ENCODE results near the gene FAM193A.
"Not testable (repeated sequence)": the region's sequence is repeated elsewhere in the genome, so short reads cannot be mapped to it uniquely, and the experiment has no call there.

Gene FAM193A

DNA sequence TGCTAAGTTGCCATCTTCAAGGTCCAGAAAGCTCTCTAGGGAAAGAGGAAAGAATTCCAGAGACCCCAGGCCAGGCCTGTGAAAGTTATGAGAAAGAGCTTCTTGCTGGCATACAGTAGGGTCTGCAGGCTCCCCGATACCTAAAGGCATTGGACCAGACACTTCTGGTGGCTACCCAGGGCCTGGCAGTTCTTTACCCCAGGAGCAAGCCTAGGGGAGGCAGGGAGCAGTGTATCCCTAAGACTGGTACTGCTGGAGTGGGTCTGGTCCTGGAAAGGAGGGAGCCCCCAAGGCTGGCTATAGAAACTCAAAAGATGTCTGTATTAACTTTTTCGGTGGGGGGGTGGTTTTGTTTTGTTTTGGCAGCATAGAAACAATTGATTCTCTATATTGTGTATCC, 19.8 kb upstream of the FAM193A start:
- DNase-seq (ENCODE audit: low spot score), result no peak

DNA sequence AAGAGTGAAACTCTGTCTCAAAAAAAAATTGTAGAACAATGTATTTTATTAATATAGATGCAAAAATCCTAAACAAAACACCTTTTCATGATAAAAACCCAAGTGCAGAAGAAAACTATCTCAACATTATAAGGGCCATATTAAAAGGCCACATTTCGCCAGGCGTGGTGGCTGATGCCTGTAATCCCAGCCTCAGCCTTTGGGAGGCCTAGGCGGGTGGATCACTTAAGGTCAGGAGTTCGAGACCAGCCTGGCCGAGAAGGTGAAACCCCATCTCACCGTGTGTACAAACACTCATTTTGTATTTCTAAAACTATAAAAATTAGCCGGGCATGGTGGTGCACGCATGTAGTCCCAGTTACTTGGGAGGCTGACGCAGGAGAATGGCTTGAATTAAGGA, 9.9 kb upstream of the FAM193A start:
- DNase-seq (ENCODE audit: low spot score), result no peak

DNA sequence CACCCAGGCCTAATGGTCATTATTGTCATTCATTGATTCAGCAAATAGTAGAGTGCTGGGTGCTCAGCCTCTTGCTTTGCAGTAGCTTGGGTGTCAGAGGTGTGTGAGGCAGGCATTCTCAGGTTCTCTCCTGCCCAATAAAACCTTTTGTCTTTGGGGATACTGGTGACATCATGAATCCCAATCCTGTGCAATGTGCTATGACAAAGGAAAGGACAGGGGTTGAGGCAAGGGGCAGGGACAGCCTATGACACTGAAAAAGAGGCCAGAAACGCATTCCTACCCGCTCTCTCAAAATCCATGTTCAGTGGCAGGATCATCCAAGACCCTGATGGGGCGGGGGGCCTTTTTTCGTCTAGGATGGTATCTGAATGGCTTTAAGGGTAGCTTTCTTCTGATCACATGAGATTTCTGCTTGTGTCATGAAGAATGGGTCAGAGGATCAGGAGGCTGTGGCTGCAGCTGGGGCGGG, 1.5 kb upstream of the FAM193A start:
- DNase-seq (ENCODE audit: low spot score), result peak; percentile 21

DNA sequence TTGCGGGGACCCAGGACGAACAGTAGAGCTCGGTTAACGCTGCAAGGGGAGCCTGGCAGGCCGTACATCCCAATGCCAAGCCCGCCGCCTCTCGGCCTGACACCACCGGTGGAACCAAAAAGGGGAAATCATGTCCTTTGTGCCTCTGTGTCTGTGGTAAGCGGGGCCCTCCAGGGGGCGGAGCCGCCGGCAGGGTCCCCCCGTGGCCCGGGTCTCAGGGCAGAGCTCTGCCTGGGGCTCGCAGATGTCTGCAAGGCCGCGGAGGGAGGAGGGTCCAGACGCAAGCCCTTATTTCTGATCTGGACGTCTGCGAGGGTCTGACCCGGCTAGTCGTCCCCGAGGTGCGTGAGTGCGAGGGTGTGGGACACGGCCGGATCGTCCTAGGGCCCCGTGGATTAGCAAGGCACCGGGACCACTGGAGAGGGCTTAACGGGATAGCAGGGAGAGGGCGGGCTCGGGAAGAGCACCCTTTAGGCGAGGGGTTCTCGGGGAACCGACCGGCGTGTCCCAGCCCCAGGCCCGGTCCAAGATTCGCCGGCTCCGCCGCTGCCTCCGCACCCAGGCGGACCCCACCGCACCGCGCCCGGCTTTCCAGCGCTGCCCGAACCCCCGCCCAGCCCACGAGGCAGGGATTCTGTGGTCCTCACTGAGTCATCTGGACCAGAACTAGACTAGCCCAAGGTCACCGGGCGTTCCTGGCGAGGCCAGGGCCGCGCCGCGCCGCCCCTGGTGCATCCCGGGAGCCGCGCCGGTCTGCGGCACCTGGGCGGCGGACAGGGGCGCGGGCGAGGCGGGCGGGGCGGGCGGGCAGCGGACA, 863 bp upstream of the FAM193A start:
- DNase-seq (ENCODE audit: low spot score), result peak; percentile 42

DNA sequence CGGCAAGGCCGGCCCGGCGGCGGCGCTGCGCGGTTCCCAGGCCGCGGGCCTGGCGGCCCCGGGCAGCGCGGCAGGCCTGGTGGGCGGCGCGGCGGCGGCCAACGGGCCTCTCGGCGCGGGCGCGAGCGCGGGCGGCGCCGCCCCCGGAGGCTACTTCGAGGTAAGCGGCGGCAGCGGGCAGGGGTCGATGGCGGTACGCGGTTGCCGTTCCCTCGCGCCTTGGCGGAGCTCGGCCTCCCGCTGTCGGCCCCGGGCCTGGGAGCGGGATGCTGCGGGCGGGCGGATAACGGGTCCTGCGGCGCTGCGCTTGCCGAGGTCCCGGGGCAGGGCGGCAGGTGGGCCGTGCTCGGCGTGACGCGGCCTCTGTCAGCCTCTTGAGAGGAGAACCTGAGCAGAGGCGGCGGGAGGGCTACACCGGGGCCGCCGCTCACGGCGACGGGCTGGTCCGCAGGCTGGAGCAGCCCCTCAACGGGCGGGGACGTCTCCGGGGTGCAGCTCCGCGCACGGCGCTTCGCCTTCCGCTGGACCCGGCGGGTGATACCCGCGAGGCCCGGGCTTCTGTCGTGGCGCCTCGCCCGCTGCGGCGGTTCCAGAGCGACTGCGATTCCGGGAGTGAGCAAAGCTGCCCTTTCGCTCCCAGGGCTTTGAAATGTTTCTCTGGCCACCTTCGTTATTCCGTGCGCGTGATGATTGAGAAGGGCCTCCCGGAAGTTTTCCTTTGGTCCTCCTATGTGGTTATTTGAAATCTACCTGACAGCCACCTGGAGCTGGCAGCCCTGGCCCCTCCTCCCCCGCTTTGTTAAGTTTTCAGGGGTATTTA, 774 bp downstream of the FAM193A start:
- peak; percentile 38 for DNase-seq (ENCODE audit: low spot score)

DNA sequence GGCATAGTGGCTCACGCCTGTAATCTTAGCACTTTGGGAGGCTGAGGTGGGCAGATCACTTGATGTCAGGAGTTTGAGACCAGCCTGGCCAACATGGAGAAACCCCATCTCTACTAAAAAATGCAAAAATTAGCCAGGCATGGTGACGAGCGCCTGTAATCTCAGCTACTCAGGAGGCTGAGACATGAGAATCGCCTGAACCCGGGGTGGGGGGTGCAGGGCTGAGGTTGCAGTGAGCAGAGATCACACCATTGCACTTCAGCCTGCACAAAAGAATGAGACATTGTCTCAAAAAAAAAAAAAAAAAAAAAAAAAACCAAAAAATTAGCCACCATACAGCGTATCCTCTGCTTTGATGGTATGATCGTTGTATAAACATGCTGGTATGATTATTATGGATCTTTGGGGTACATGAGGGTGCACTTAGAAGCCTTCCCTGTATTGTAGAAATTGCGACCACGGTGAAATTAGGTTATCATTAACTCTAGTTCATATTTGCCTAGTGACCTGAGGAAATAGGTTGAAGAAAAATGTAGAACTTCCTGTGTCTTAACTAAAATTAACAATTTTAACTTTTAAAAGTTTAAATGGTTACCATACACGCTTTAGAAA, 7.2 kb downstream of the FAM193A start:
- not testable (repeated sequence) for DNase-seq (ENCODE audit: low spot score)

DNA sequence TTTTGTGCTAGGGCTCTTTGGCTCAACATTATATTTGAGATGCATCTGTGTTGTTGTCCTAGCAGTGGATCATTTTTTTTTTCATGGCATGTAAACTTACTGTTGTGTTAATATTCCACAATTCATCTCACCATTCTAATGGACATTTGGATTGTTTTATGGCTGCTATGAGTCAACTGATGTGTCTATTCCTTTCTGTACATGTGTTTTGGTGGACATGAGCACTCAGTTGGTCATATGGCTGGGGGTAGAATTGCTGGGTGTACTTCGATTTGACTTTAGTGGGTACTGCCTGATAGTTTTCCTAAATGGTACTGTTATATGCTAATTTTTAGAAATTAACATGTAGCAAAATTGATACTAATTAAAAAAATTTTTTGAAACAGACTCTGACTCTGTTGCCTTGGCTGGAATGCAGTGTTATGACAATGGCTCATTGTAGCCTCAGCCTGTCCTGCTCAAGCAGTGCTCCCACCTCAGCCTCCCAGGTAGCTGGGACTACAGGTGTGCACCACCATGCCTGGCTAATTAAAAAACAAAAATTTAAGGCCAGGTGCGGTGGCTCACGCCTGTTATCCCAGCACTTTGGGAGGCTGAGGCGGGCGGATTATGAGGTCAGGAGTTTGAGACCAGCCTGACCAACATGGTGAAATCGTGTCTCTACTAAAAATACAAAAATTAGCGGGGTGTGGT, 9.0 kb downstream of the FAM193A start:
- no peak for DNase-seq (ENCODE audit: low spot score)

DNA sequence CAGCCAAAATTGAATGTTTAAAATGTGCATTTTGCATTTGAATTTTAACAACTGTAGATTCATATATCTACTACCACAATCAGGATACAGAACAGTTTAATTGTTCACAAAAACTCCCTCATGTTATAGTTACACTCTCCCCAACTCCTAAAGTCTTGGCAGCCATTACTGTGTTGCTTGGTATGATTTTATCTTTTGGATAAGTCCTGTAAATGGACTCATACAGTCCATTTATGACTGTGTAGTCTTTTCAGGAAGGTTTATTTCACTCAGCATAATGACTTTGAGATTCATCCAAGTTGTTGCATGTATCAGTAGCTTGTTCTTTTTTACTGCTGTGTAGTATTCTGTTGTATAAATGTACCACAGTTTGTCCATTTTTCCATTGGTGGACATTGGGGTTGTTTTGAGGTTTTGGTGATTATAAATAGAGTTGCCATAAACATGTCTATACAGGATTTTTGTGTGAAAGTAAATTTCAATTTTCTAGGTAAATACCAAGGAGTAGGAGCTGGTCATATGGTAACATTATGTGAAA, 9.9 kb downstream of the FAM193A start:
- no peak for DNase-seq (ENCODE audit: low spot score)

DNA sequence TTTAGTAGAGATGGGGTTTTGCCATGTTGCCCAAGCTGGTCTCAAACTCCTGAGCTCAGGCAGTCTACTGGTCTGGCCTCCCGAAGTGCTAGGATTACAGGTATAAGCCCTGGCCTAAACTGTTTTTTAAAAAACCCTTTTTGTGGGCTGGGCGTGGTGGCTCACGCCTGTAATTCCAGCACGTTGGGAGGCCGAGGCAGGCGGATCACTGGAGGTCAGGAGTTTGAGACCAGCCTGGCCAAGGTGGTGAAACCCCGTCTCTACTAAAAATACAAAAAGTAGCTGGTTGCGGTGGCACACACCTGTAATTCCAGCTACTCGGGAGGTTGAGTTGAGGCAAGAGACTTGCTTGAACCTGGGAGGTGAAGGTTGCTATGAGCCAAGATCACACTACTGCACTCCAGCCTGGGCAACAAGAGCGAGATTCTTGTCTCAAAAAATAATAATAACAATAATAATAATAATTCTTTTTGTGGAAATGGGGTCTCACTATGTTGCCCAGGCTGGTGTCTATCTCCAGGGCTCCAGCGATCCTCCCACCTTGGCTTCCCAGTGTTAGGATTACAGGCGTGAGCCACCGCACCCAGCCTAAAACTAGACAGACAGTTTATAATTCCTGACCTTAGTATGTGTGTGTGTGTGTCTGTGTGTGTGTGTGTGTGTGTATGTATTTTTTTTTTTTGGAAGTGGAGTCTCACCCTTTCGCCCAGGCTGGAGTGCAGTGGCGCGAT, 10.7 kb downstream of the FAM193A start:
- DNase-seq (ENCODE audit: low spot score), result not testable (repeated sequence)

DNA sequence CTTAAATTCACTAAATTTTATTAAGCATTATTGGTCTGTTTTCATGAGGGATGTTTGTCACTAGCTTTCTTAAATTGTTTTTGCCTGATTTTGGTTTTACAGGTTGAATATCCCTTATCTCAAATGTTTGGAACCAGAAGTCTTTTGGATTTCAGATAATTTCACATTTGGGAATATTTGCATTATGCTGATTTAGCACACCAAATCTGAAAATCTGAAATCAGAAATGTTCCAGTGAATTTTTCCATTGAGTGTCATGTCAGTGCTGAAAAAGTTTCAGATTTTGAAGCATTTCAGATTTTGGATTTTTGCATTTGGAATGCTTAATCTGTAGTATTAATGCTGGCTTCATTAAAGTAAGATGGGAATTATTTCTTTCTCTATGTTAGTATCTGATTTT, 14.7 kb downstream of the FAM193A start:
- no peak for DNase-seq (ENCODE audit: low spot score)

DNA sequence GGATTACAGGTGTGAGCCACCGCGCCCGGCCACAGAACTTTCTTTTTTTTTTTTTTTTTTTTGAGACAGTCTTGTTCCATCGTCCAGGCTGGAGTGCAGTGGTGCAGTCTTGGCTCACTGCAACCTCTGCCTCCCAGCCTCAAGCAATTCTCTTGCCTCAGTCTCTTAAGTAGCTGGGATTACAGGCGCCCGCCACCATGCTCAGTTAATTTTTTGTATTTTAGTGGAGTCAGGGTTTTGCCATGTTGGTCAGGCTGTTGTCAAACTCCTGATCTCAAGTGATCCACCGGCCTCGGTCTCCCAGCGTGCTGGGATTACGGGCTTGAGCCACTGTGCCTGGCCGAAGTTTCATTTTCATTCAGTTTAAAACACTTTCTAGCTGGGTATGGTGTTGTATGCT, 16.4 kb downstream of the FAM193A start:
- no peak for DNase-seq (ENCODE audit: low spot score)

DNA sequence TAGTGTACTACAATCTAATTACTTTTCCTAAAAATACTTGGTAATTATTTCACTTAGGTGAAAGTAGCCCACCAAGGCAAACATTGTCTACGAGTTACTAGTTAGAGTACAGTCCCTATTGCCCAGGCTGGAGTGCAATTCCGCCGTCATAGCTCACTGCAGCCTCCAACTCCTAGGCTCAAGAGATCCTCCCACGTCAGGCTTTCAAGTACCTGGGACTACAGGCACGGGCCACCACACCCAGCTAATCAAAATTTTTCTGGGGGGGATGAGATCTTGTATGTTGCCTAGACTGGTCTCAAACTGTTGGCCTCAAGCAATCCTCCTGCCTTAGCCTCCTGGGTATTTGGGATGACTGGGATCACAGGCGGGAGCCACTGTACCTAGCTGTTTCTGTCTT, 21.9 kb downstream of the FAM193A start:
- no peak for DNase-seq (ENCODE audit: low spot score)

DNA sequence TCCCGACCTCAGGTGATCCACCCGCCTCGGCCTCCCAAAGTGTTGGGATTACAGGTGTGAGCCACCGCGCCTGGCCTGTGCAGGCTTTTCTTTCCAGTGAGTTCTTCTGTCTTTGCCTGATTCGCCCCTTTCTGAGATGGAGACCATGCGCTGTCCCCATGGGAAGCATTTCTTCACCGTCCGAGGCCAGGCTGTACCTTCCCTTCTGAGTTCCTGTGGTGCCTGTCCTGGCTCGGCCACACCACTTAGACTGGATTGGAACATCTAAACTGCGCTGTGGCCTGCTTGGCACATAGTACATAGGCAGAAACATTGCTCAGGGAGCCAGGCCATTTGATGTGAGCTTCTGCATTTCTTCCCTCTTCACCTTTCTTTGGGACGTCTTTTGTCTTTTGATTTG, 23.7 kb downstream of the FAM193A start:
- DNase-seq (ENCODE audit: low spot score), result no peak

DNA sequence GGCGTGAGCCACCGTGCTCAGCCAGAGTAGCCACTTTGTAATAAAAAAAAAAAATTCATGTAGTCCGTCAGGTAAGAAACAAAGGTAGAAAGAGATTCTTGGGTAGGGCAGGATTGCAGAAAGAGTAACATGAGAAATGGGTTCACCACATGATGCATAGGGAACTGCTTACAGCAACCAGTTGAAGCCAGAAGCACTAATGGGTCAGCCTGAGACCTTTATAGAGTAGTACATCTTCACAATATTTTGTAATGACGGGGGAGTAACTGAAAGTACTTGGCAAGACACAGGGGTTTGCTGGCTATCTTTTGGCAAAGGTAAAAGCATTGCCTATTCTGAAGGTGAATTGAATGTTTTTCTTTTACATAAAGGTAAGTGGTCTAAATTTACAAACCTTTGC, 29.1 kb downstream of the FAM193A start:
- no peak for DNase-seq (ENCODE audit: low spot score)

DNA sequence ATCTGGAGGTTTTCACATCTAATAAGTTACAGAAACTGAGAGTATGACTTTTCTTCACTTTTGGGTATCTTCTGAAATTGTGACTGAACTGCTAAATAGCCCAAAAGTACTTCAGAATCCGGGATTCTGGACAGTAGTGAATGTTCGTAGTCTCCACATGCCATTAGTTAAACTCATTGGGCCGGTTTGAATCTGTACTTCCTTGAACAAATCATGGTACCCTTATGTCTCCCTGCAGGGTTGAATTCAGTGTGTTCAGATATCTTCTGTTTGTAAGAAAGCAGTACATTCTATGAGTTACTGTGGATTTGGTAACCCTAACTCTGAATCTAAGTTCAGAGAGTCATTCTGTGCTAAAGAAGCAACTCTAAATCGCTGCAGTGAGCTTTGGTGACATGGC, 33.6 kb downstream of the FAM193A start:
- DNase-seq (ENCODE audit: low spot score), result no peak

DNA sequence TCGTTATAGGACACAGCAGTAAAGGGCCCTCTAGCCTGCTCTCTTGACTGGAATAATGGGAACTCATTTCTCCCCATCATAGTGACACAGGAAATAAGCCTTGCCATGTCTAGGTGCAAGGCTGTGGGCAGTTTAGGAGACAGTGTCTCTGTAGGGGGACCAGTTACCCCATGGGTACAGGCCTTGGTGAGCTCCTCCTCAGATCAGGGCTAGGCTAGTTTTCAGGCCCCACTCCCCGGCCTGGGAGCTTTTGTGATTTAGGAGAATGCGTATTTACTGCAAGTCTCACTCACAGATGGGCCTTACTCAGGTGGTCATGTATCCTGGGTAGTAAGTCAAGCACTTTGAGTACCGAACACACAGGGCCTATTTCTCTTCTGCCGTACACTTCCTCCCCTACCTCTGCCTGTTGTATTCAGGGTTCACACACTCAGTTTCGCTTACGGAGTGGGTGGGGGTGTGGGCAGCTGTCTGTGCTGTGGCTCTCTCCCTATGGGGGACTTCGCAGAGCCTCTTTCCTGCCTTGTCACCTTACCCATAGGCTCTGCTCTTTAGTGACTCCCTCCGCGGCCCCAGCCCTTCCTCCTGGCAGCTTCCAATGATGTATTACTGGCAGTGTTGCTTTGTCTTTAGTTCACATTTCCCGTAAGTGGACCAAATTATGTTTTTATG, 34.2 kb downstream of the FAM193A start:
- DNase-seq (ENCODE audit: low spot score), result no peak

DNA sequence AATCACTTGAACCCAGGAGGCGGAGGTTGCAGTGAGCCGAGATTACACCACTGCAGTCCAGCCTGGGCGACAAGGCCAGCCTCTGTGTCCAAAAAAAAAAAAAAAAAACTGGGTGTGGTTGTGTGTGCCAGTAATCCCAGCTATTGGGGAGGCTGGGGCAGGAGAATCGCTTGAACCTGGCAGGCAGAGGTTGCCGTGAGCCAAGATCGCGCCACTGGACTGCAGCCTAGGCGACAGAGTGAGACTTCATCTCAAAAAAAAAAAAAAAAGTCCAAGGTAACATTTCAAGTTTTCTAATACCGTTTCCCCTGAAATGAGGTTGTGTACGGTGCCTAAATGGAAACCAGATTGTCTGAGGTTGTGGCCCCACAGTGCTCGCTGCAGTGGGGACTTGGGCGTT, 35.6 kb downstream of the FAM193A start:
- no peak for DNase-seq (ENCODE audit: low spot score)

DNA sequence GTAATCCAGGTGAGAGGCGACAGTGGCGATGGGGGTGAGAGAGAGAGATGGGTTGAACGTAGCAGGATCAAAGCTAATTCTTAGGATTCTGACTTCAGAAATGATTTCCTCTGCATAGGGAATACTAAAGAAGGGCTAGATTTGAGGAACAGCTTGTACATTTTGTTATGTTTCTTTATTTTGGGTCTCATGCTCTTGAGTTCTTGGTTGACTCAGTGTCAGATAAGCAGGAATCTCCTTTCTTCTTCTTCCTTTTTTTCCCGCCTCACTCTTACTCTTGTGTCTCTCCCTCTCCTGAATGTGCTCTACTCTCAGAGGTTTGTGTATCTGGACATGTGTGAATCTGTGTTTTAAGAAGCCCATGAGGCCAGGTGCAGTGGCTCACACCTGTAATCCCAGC, 36.4 kb downstream of the FAM193A start:
- DNase-seq (ENCODE audit: low spot score), result no peak

DNA sequence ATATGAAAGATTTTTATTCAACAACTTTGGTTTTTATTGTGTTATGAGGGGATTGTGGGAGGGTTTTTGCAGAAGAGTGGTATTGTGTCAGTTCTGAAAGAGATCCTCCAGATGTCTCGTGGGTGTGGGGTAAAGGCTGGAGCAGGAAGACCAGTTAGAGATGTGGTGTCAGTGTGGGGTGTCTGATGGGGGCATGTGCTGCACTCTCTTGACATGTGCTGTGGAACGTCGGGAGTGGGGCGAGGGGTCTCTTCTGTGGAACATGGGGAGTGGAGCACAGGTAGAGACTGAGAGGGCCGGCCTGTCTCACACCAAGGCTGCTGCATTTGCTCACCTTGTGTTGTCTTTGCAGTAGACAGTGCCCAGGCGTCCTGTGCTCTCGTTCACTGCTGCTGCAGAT, 37.6 kb downstream of the FAM193A start:
- DNase-seq (ENCODE audit: low spot score), result no peak

DNA sequence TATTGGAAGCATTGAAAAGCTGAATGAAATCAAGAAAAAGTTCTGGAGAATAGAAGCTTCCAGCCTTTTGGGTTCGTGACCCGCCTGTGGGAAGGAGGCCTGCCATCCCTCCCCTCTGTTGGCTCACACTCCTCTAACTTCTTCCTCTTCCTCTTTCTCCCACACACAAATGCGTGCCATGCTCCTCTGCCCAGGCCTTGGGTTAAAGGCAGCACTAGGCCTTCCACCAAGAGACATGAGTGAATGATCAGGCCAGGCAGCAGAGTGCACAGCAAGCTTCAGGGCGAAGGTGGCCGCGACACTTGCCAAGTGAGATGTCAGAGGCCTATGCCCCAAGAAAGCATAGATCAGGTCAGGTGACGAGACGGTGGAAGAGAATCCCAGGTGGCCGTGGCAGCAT, 38.4 kb downstream of the FAM193A start:
- no peak for DNase-seq (ENCODE audit: low spot score)

DNA sequence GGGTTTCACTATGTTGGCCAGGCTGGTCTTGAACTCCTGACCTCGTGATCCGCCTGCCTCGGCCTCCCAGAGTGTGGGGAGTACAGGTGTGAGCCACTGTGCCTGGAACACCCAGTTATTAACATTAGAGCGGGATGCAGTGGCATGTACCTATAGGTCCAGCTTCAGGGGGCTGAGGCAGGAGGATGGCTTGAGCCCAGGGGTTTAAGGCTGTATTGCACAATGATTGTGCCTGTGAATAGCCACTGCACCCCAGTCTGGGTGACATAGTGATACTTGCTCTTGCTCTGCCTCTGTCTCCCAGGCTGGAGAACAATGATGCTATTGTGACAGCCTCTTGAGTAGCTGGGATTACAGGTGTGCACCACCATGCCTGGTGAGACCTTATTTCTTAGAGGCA, 39.8 kb downstream of the FAM193A start:
- DNase-seq (ENCODE audit: low spot score), result no peak
